Liver (tissue), 3 donors: ENCODE data around the gene CDH26.

Experiments used
- EGR1 ChIP-seq, 2 donors: IDR thresholded peaks; 2 replicates each; pipeline ENCODE4 v1.6.1; 2016 to 2018; ENCODE audit warnings: antibody characterized with exemption in 2 of 2, low read depth in 2 of 2
- HNF4A ChIP-seq, 2 donors: conservative IDR thresholded peaks; 2 replicates each; pipeline ENCODE4 v1.6.1; 2016; ENCODE audit warnings: antibody characterized with exemption in 2 of 2, mild to moderate bottlenecking in 2 of 2
- MAX ChIP-seq: IDR thresholded peaks from 2 replicates; pipeline ENCODE4 v1.6.1; 2016; ENCODE audit warnings: antibody characterized with exemption
- TAF1 ChIP-seq: conservative IDR thresholded peaks from 2 replicates; pipeline ENCODE4 v1.6.1; 2016; ENCODE audit warnings: antibody characterized with exemption, mild to moderate bottlenecking
- YY1 ChIP-seq: IDR thresholded peaks from 2 replicates; pipeline ENCODE4 v1.6.1; 2016; ENCODE audit warnings: antibody characterized with exemption, mild to moderate bottlenecking
- ZBTB33 ChIP-seq: IDR thresholded peaks from 2 replicates; pipeline ENCODE4 v1.6.1; 2016; ENCODE audit warnings: antibody characterized with exemption
- TF ChIP-seq, protein P1 (sequence below): fragments of 150-350 bp; IDR thresholded peaks from 2 replicates; pipeline ENCODE4 v1.5.1; 2017; ENCODE audit warnings: improper control_type of control experiment, low read depth, low read length; ENCODE audit not compliant: missing input control
- donor health status: healthy.
- donor health status: healthy.

DNA sequence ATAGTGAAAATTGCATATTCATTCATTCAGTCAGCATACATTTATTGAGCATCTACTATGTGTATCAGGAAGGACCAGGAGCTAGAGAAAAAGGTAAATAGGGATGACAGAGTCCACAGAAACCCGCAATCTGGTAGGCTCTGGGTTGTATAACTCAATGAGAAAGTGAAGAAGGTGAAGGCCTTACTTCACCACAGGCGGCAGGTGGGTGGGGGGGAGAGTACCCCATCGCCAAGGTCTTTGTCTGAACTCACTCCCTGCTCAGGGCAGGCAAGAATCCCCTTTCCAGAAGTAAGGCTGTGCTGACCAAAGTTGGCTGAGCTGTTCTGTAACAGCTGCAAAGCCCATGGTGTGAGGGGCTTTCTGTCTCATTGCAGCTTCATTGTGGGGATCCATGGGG lies 81.3 kb downstream of the CDH26 start:
- TF ChIP-seq MAX (no peak), ZBTB33 (no peak), TAF1 (no peak), HNF4A (conservative IDR thresholded peaks at IDR 0.05) (no peak), EGR1 (IDR thresholded peaks at IDR 0.05; ENCODE audit: low read depth in 2 of 2) (no peak), YY1 (no peak)
- TF ChIP-seq, protein P1, sequence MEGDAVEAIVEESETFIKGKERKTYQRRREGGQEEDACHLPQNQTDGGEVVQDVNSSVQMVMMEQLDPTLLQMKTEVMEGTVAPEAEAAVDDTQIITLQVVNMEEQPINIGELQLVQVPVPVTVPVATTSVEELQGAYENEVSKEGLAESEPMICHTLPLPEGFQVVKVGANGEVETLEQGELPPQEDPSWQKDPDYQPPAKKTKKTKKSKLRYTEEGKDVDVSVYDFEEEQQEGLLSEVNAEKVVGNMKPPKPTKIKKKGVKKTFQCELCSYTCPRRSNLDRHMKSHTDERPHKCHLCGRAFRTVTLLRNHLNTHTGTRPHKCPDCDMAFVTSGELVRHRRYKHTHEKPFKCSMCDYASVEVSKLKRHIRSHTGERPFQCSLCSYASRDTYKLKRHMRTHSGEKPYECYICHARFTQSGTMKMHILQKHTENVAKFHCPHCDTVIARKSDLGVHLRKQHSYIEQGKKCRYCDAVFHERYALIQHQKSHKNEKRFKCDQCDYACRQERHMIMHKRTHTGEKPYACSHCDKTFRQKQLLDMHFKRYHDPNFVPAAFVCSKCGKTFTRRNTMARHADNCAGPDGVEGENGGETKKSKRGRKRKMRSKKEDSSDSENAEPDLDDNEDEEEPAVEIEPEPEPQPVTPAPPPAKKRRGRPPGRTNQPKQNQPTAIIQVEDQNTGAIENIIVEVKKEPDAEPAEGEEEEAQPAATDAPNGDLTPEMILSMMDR = no peak
